Kidney tubule cell (primary cell): ENCODE measurements around the gene HAAO.

ENCODE experiments used
- DNase-seq: peaks from one replicate; pipeline ENCODE4 v3.0.0-alpha.2; 2018; ENCODE audit warnings: low spot score

The HAAO gene

DNA sequence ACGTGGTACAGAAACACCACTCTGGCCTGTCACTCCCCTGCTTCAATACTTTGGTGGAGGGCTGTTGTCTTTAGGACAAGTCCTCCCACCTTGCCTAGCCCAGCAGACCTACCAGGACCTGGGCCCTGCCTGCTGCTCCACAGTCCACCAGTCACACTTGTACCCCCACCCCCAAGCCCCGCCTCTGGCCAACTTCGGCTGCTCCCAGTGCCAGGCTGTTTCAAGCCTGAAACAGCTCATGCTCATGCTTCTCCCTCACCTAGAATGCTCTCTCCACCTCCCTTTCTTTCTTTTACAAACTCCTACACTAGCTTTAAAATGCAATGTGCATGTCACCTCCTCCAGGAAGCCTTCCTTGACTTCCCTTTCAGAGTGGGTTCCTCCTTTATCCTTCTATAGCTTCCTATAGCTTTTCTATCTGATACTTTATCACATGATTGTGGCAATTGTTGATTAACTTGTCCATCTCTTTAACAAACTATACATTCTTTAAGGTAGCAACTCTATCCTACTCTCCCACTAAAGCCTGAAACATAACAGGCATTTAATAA, 23.6 kb downstream of the HAAO start:
- DNase-seq: no peak

DNA sequence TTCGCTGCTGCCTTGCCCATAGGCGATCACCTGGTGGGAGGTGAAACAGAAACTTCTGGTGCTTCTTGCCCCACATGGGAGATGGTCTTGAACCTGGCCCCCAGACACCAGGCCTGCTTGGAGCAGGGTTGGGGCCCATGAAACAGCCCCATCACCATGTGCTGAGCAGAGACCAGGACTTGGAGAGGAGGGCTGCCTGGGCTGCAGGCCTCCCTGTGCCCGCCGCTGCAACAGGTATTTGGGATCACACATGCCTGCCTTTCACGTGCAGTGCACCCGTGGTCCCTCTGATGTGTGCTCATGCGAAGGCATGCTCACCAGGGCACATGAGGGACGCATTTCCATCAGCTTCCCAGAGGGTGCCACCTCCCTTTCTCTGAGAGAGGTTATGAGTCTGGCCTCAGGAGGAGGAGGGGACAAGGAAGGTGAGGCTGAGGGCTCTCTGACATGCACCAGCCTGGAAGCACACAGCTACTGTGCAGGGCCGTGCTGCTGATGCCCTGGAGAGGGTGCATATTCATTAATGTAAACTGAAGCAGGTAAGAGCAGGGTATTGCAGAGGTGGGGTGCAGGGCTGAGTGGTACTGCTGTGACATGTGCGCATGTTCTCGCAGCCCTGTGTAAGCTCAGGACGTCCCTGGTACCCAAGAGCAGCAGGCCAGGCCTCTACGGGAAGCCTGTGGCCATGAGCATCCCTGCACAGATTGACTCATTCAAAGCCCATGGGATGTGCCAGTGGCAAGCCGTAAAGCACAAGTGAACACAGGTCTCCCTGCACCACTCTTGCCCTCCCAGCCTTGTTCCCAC, 24.3 kb downstream of the HAAO start:
- DNase-seq: no peak

DNA sequence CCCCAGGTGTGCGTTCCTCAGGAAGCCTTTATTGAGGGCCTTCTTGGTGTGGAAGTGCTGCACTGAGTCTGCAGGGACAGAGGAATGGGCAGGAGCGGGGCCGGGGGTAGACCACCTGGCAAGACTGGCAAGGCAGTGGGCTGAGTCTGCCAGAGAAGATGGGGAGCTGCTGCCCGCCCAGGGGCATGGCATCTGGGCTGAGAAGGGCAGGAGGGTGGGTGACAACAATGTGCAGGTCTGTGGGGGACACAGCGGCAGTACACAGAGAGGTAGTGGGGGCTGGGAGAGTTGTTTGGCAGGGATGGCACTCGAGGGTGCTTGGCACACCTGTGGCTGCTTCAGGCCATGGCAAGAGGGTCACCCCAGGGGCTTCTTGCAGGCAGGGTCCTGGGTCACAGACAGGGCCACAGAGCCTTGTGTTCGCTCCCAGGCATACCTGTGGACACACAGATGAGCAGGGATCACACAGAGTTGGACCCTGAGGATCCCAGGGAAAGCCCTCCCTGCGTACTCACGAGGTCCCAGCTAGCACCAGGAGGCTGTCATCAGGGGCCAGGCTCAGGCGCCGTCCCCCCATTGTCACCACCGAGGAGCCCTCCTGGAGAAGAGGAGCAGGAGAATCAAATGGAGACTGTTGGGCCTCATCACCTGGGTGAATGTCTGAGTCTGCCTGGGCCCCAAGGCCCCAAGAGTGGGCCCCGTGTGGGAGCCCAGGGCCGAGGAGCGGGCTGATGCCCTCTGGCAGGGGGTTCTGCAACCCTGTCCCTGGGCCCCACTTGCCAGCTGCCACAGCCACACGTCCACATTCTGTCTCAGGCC, 25.1 kb downstream of the HAAO start:
- DNase-seq: no peak

DNA sequence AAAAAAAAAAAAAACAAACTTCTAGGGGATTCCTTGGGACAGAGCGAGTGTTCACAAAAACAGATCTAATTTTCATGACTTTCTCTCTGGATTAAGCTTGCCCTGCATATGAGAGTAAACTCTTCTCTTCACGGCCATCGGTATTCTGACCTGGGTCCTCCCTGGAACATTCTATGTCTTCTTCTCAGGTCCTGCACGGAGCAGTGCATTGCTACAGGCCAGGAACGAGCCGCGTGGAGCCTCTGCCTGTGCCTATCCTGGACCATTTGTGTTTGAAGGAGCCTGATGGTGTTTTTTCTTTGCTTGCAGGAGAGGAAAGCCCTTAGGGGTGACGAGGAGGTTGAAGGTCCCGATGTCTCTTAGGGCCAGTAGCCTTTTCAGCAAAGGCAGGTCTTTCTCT, 26.7 kb downstream of the HAAO start:
- no peak for DNase-seq

DNA sequence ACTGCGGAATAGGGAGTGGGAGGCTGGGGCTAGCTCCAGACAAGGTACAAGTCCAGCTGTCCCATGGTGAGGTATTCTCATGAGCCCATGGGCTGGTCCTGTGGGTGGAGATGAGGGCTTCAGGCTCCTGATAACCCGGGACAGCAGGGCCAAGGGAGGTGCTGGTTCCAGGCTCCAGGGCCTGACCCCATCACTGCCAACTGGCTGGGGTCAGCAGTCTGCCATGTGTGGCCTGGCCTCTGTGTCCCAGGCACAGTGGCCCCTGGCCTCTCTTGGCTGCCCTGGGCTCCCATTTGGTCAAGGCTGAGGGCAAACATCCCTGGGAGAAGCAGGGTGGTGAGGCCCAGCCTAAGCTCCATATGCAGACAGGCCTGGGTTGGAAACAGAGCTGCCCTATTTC, 27.5 kb downstream of the HAAO start:
- DNase-seq: no peak

DNA sequence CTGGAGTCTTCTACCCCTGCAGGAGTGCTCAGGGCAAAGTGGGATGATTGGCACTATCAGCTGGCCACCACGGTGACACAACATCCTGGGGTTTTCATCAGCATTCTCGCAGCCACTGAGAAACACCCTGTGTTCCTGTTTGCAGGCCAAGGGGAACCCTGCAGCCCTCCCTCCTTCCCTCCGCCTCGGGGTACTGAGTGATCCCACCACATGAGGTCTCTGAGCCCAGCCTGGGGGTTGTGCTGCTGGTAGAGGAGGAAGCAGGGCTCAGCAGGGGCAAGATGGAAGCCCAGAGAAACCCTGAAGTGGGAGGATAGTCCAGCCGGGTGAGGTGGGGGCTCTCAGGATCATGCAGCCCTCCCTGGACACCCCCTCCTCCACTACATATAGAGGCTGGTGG, 28.3 kb downstream of the HAAO start, which contains the start of gene OXER1:
OXER1 (minus strand) TSS at position 40 of the 400 bp plus-strand sequence. CDS start 73 bp downstream, outside the sequence.
- DNase-seq: no peak

DNA sequence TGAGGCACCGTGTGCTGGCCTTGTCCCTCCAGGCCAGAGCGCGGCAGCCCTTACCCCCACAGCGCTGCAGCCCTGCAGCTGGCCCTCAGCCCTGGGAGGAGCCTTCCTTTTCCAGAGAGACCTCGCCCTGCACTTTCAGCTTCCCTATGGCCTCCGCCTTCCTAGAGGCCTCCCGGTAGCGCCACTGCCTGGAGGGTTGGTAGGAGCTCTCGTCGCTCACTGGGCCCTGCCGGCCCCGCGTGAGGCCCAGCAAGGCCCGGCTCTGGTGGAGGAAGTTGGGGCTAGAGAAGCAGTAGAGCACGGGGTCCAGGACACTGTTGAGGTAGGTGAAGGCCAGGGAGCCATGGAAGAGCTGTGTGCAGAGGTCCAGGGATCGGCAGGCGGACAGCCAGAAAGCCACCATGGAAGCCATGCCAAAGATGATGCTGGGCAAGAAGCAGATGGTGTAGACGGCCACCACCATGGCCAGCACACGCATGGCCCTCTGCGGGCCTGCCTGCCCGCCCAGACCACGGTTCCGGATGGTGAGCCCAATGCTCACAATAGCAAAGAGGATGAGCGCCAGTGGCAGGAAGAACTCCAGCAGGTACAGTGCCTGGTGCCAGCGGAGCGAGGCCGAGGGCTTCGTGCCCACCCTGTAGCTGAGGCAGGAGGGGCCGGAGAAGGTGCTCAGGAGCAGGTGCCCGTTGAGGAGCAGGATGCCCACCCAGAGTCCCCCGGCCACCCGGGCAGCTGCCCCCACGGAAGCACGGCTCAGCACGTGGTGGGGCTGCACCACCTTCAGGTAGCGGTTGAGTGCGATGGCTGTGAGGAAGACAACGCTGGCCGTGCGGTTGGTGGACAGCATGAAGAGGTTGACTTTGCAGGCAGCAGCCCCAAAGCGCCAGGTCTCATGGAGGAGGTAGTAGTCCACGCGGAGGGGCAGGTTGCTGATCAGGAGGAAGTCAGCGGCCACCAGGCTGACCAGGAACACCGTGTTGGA, 29.3 kb downstream of the HAAO start:
- no peak for DNase-seq

DNA sequence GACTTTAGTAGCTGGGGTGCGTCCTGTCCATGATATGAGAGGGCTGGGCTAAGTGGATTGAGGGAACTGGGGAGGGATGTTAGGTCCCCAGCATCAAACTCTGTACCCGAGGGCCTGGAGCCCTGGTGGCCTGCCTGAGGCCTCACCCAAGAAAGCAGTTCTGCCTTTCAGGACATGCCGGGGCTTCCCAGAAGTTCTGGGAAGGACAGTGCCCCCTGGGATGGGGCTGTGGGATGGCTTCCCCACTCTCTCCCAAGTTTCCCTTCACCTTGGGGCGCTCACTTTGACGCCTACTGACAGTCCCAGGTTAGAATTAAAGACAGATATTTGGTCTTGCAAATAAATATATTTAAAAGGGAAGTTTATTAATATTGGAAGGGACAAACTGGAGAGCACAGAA, 30.2 kb downstream of the HAAO start:
- DNase-seq: no peak

DNA sequence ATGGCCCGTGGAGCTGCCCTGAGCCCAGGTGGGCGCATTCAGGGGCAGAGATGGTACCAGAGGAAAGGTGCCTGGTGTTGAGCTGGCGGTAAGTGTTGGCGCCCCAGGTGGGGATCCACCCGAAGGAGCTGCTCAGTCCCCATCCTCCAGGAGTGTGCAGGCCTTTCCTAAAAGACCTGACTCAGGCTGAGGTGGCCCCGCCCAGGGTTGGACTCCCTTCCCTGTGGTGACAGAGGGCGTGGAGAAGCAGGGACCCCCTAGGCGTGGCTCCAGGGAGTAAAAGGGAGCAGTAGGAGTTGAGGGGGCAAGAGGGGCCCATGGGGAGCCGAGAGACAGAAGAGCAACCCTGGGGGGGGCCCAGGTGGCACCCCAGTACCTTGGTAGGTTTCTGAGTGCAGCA, 30.8 kb downstream of the HAAO start:
- DNase-seq: no peak

DNA sequence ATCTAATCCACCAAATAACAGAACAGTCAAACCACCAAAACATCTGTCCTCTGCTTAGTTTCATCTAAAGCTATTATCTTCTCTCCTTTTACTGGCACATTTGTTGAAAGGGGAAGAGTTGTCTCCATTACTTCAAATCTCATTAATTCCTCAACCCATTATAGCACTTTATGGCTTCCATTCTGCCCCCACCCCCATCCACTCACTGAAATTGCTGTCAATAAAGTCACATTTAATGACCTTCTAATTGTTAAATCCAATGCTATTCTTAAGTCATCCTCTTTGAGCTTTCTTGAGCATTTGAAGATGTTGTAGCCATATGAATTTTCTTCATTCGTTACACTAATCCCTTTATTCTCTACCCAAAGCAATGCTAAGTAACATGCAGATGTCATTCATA, 33.6 kb downstream of the HAAO start:
- DNase-seq: no peak

DNA sequence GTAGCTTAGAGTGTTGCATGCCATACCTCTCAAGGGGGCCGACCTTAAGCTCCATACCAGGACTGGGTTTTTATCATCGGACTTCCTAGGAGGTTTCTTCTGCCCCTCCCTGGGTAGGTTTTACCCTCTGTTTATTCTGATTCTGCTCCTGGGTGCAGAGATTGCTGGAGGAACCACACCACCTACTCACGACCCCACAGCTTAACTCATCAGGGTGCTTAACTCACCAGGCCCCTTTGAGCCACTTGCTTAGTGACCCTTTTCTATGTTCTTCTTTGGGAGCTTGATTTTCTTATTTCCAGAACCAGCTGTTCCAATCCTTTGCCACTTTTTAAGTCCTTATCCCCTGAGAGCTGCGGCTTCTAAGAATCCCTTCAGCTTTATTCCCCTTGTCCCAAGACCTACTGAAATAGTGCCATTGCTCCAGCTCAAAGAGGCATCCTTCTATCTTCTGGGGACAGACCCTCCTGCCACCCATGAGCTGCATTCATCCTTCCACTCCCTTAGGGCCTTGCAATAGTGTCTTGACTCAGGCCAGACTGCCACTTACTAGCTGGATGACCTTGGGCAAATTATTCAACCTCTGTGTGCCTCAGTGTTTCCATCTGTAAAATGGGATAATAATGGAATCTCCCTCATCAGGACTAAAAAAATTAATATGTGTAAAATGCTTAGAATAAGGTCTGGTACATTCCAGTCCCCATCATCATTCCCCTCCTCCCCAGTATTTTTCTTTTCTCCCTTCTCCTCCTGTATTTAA, 34.2 kb downstream of the HAAO start:
- DNase-seq: no peak

DNA sequence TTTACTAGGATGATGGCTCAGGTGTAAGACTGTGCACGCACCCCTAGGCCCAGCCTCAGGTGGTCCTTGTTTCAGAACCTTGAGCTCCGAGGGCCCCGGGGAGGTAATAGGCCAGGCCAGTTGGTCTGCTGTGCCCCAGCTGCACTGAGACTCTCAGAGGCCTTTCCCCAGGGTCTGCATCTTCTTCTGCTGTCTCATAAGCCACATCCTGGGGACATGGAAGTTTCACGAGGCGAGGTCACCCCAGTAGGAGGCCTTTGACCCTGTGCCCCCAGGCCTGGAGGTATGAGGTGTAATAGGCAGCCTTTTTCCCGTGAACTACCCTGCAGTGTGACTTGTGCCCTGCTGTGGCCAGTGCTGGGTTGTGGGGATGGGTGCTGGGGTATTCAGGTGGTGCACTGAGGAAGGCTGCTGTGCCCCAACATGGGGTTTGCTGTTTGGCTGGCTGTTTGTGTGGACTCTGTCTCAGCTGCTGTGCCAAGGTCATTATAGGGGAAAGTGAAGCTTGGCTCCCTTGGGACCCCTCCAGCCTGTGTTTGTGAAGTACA, 35.3 kb downstream of the HAAO start:
- peak; percentile 19 for DNase-seq

DNA sequence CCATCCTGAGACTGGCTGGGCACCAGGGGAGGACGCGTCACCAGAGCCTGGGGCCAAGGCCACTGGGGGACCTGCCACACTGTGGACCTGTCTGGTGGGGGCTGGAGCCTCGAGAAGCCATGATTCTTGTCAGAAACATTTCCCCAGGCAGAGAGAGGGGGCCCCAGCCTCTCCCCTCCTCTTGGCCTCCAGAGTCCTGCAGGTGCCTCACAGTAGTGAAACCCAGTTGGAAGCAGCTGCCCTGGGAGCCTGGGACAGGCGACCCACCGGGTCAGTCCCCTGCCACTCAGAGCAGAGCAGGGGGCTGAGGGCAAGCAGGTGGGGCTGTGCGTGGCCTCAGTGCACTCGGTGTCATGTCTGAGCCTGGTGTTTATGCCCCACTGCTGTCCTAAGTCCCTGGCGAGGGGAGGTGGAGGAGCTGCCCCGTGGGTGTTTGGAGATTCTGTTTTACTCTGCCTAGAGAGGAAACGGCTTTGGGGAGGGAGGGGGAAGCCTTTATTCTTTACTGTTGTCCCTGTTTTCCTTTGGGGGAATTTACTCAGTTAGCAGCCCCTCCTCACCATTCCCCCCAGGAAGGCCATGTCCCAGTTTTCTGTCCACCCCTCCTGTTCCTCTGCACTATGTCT, 36.1 kb downstream of the HAAO start:
- DNase-seq: no peak

DNA sequence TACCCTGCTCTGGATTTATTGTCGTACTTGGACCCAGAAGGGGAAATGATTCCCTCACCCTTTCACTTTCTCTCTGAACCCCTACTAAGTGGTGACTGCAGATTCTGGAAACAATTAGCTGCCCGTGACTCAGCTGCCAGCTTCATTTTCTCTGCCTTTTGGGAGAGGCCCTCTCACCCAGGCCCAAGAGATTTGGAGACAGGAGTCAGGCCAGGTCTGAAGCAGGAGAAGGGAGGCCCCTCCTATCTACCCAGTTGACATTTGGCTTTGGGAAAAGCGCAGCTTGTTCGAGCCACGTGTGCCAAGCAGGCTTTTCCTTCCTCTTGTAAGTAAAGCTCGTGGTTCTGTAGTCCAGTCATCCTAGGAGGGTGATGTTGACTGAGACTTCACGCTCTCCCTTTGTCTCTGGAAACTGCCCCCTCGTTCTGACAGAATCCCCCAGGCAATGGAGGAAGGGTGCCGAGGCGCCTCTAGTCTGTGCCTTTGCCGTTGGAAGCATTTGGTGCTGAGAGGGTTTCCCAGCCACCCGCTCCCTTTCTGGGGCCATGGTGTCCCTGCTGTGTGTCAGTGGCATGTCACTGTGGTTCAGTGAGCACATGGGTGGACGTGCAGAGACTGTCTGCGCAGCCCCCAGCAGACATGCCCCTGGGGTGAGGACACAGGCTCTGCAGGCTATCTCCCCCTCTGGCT, 37.0 kb downstream of the HAAO start:
- DNase-seq: no peak

DNA sequence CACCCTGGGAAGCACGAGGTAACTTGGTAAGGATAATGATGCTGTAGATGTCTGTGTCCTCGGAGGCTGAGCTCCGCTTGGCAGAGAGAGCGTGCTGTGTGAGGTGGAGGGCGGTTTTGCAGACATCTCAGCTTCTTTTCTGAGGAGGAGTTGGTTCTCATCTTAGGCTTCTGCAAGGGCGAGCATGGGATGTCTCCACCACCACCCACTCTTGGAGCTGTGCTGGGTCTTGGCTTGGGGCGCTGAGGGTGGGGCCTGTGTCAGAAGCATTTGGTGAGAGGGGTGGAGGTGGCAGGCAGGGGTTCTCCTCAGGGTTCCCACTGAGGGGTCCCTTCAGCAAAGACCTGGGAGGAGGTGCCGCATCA, 37.6 kb downstream of the HAAO start:
- no peak for DNase-seq

DNA sequence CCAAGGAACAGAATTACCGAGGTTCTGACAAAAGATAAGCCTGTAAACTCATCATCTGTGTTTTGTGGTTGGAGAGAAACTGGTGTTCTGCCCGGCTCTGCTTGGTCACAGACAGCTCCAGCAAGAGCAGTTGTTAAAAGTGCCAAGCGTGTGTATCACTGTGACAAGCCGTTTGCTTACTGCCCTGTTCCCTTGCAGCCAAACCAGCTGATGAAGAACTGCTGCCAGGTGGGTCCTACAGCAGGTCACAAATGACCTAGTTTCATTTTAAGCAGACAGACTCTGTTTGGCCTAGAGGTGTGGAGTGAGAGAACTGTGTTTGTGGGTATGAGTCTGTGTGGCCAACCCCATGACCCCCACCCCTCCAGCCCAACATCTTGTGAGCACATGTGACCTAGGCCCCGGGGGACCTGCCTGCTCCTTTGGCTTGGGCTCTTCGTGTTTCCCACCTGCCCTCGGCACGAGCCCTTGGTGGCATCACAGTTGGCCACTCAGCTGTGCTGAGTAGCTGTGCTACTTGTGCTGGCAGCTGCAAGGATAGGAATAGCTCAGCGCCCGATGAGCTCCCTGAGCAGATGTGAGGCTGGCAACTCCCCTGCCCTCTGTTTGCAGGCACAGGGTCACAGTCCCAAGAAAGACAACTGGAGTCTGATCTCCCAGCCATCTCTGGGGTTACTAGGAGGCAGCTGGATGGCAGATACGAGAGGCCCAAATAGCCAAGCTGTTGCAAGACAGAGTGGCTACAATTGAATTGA, 38.2 kb downstream of the HAAO start:
- no peak for DNase-seq

DNA sequence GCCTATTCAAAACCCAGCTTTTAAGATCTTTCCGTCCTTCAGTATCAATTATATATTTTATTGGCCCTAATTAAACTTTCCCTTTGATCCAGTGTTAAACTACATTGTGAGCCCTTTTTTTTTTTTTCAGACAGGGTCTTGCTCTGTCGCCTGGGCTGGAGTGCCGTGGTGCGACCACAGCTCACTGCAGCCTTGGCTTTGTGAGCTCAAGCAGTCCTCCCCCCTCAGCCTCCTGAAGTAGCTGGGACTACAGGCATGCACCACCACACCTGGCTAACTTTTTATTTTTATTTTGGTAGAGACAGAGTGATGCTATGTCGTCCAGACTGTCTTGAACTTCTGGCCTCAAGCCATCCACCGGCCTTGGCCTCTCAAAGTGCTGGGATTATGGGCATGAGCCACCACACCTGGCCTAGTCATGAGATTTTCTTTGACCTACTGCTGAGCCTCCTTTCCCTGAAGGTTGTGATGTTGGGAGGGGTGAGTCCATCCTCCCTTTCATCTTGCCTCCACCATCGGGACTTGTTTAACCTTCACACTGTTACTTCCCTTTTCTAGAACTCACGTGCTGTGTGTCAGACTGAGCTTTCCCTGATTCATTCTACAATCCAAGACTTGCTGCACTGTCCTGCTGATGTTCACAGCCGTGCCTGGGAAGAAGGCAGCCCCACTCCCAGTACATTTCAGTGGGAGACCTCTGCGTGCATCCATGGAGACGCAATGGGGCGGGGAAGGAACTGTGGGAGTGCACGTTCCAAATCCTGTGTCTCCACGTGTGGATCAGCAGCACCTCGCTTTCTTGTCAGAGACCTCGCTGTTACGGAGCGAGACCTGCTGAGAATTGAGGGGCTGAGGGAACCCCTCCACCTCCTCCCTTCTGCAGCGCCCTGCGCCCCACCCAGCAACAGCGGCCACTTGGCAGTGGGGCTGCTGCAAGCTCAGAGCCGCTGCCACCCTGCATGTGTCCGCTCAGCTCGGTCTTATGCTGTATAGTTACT, 39.3 kb downstream of the HAAO start:
- DNase-seq: no peak

DNA sequence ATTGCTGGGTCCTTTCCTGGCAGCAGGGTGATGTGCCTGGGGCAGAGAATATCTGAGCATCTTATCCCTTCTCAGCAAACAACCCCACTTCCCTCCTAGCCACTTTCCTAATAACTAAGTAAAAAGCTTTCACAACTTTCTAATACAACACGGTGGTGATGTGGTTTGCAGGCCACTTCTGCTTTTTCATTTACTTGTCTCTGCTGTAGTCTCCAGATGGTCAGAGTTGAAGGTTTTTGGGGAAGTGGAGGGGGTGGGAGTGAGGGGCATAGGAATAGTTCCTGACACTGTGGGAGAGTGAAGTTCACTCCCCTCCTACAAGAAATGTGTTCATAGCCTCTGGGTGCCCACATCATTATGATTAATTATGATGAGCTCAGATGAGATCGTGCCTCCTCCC, 40.1 kb downstream of the HAAO start:
- DNase-seq: no peak
